ENCODE data around the gene UNC80.

Gene UNC80

GRCh38 chr2:209809256-209809655, 37.6 kb downstream of the UNC80 start:
- TF ChIP-seq CTCF (IDR thresholded peaks at IDR 0.05; ENCODE audit: unreplicated experiment in 3 of 3), result no peak
- Mint-ChIP-seq H3K4me3 (no peak overlapping the region), H3K27me3 (ENCODE audit: low read depth) (peaks cover 10% of the 10 kb centered on the region), H3K9me3 (no peaks in the 10 kb centered on the region), H3K27ac (no peak overlapping the region), H3K4me1 (peaks cover 5% of the 10 kb centered on the region), H3K36me3 (ENCODE audit: low read depth) (no peaks in the 10 kb centered on the region)

- Mint-ChIP-seq H3K27me3 (ENCODE audit: low read depth) (peaks cover 4% of the 10 kb centered on the region), H3K27ac (no peak overlapping the region), H3K9me3 (no peaks in the 10 kb centered on the region), H3K4me3 (no peak overlapping the region), H3K4me1 (no peaks in the 10 kb centered on the region), H3K36me3 (ENCODE audit: low read depth) (no peaks in the 10 kb centered on the region)
- TF ChIP-seq CTCF (IDR thresholded peaks at IDR 0.05; ENCODE audit: unreplicated experiment in 3 of 3), result no peak
Measured at GRCh38 chr2:209817844-209818271, 46.2 kb downstream of the UNC80 start.

GRCh38 chr2:209818939-209819338, 47.3 kb downstream of the UNC80 start:
- Mint-ChIP-seq H3K4me1 (no peaks in the 10 kb centered on the region), H3K36me3 (ENCODE audit: low read depth) (no peaks in the 10 kb centered on the region), H3K9me3 (no peaks in the 10 kb centered on the region), H3K27ac (no peak overlapping the region), H3K27me3 (ENCODE audit: low read depth) (no peaks in the 10 kb centered on the region), H3K4me3 (no peak overlapping the region)
- no peak for TF ChIP-seq CTCF (IDR thresholded peaks at IDR 0.05; ENCODE audit: unreplicated experiment in 3 of 3)

GRCh38 chr2:209821806-209822205, 50.2 kb downstream of the UNC80 start:
- H3K27ac Mint-ChIP-seq, result no peak overlapping the region
- no peak for TF ChIP-seq CTCF (IDR thresholded peaks at IDR 0.05; ENCODE audit: unreplicated experiment in 3 of 3)
- H3K27me3 Mint-ChIP-seq (ENCODE audit: low read depth), result peaks cover 3% of the 10 kb centered on the region
- H3K4me3 Mint-ChIP-seq, result no peak overlapping the region
- H3K4me1 Mint-ChIP-seq, result no peaks in the 10 kb centered on the region
- H3K36me3 Mint-ChIP-seq (ENCODE audit: low read depth), result no peaks in the 10 kb centered on the region
- no peaks in the 10 kb centered on the region for H3K9me3 Mint-ChIP-seq

- H3K4me3 Mint-ChIP-seq, result no peak overlapping the region
- no peak overlapping the region for H3K27ac Mint-ChIP-seq
- no peaks in the 10 kb centered on the region for H3K4me1 Mint-ChIP-seq
- H3K27me3 Mint-ChIP-seq (ENCODE audit: low read depth), result peaks cover 3% of the 10 kb centered on the region
- no peaks in the 10 kb centered on the region for H3K9me3 Mint-ChIP-seq
- TF ChIP-seq CTCF (IDR thresholded peaks at IDR 0.05; ENCODE audit: unreplicated experiment in 3 of 3), result no peak
- H3K36me3 Mint-ChIP-seq (ENCODE audit: low read depth), result no peaks in the 10 kb centered on the region
Measured at GRCh38 chr2:209823484-209823883, 51.9 kb downstream of the UNC80 start.

GRCh38 chr2:209824391-209824790, 52.8 kb downstream of the UNC80 start:
- Mint-ChIP-seq H3K27ac (no peak overlapping the region), H3K36me3 (ENCODE audit: low read depth) (no peaks in the 10 kb centered on the region), H3K4me1 (no peaks in the 10 kb centered on the region), H3K27me3 (ENCODE audit: low read depth) (peaks cover 3% of the 10 kb centered on the region), H3K9me3 (no peaks in the 10 kb centered on the region), H3K4me3 (no peak overlapping the region)
- TF ChIP-seq CTCF (IDR thresholded peaks at IDR 0.05; ENCODE audit: unreplicated experiment in 3 of 3), result no peak
